Activated CD8-positive, alpha-beta T cell treated with anti-CD3 and anti-CD28 coated beads for 36 hours (primary cell): ENCODE measurements around the gene THY1. TPM values are rescaled to one million over a fixed set of nuclear protein-coding genes. Genes with fewer than 3 reads are reported as not detected.

Experiments used
- ATAC-seq: fragments of 200-7000 bp; cut with Tn5 transposase; one replicate; pipeline ENCODE4 v1.10.0; 2021; ENCODE audit warnings: mild to moderate bottlenecking, moderate library complexity
- CTCF ChIA-PET: fragments of 350-600 bp; sonication (Branson Sonifier 250); formaldehyde crosslinking; loops from one replicate; lab custom pipeline; 2021; ENCODE audit warnings: antibody characterized with exemption; lab: Charles Lee
- POLR2A ChIA-PET: fragments of 350-600 bp; sonication (Branson Sonifier 250); formaldehyde crosslinking; loops from one replicate; lab custom pipeline; 2021; ENCODE audit warnings: antibody characterized with exemption; lab: Charles Lee
- DNase-seq: peaks from one replicate; pipeline ENCODE4 v3.0.0-alpha.2; 2020
- H3K27ac Mint-ChIP-seq: one replicate; pipeline ENCODE4 v1.8.0; 2021; ENCODE audit warnings: mild to moderate bottlenecking, mixed read lengths
- H3K27me3 Mint-ChIP-seq: one replicate; pipeline ENCODE4 v1.8.0; 2021; ENCODE audit warnings: mixed read lengths
- H3K36me3 Mint-ChIP-seq: one replicate; pipeline ENCODE4 v1.8.0; 2021; ENCODE audit warnings: low read depth, mixed read lengths
- H3K4me1 Mint-ChIP-seq: one replicate; pipeline ENCODE4 v1.8.0; 2021; ENCODE audit warnings: low read depth, mixed read lengths
- H3K4me3 Mint-ChIP-seq: one replicate; pipeline ENCODE4 v1.8.0; 2021; ENCODE audit warnings: mild to moderate bottlenecking, moderate library complexity, mixed read lengths
- H3K9me3 Mint-ChIP-seq: one replicate; pipeline ENCODE4 v1.8.0; 2021; ENCODE audit warnings: mixed read lengths
- intact Hi-C: fragments of 100-400 bp; cut with micrococcal nuclease; formaldehyde crosslinking; loops from one replicate; pipeline ENCODE4 v1.10.0; 2022
- total RNA-seq, 2 experiments: library from RNA; stranded (reverse); gene quantifications; one replicate each; pipeline ENCODE4 v1.2.3, GENCODE V29; 2021
- TF ChIP-seq, protein P1 (sequence below): fragments of 200-600 bp; IDR thresholded peaks from one replicate; pipeline ENCODE4 v1.8.0; 2022; ENCODE audit warnings: antibody characterized with exemption, mild to moderate bottlenecking

THY1 gene
- total RNA-seq, 2 experiments from 2014 or later: 0.18 to 0.40 TPM

DNA sequence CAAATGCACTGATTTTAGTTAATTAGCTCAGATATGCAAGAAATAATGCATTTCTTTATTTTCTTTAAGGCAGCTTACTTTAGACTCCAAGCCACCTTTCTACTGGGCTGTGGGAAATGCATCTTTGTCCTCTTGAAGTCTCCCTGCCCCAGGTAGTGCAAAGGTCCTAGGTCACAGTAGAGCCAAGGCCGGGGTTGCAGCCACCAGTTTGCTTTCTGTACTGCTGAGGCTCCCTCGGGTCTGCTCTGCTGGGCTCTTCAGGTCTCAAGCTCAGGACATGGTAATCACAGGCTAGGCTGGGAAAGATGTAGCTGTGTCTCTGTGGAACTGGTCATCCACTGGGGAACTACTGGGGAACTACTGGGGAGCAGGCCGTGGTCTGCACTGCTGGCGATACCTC is 25.4 kb upstream of the THY1 start:
- TF ChIP-seq, protein P1, sequence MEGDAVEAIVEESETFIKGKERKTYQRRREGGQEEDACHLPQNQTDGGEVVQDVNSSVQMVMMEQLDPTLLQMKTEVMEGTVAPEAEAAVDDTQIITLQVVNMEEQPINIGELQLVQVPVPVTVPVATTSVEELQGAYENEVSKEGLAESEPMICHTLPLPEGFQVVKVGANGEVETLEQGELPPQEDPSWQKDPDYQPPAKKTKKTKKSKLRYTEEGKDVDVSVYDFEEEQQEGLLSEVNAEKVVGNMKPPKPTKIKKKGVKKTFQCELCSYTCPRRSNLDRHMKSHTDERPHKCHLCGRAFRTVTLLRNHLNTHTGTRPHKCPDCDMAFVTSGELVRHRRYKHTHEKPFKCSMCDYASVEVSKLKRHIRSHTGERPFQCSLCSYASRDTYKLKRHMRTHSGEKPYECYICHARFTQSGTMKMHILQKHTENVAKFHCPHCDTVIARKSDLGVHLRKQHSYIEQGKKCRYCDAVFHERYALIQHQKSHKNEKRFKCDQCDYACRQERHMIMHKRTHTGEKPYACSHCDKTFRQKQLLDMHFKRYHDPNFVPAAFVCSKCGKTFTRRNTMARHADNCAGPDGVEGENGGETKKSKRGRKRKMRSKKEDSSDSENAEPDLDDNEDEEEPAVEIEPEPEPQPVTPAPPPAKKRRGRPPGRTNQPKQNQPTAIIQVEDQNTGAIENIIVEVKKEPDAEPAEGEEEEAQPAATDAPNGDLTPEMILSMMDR: no peak
- H3K36me3 Mint-ChIP-seq: no peaks in the 10 kb centered on the region
- no peak overlapping the region for H3K27ac Mint-ChIP-seq
- peaks cover 14% of the 10 kb centered on the region for H3K27me3 Mint-ChIP-seq
- ChIA-PET POLR2A (no interaction called here), CTCF (interaction anchor here (1.3 to 3.4 kb wide), 3 partner anchors 9 to 92 kb away, joined by 5 to 8 read pairs (median 5); no protein-coding TSS in a partner anchor)
- no peak overlapping the region for H3K4me3 Mint-ChIP-seq
- H3K9me3 Mint-ChIP-seq: no peaks in the 10 kb centered on the region
- intact Hi-C loops: no loop called here
- H3K4me1 Mint-ChIP-seq: no peaks in the 10 kb centered on the region
- no peak for ATAC-seq
- DNase-seq: no peak

DNA sequence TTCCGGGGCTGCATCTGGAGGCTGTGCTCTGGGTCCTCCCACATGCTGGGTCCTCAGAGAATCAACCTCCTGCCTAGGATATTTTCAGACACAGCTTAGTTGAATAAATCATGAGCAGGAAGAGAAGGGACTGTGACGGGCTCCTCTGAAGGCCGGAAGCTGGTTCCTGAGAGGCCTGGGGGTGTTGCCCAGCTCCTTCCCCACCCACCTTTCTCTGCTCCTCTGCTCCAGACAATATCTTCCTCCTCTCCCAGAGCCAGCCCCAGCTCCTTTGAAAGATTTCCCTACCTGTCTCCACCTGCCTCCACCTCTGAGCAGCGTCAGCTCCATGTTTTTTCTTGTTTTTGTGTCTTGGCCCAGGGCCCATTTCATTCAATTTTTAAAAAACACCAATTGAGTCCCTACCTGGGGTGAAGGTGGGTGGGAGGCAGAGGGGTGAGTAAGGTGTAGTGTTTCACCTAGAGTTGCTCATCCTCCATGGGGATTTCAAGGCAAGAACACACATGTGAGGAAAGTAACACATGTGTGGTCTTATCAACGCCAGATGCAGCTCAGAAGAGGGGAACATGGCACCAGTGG is 24.8 kb upstream of the THY1 start:
- Mint-ChIP-seq H3K4me3 (no peak overlapping the region), H3K9me3 (no peaks in the 10 kb centered on the region), H3K36me3 (no peaks in the 10 kb centered on the region), H3K27me3 (peaks cover 14% of the 10 kb centered on the region), H3K4me1 (no peaks in the 10 kb centered on the region), H3K27ac (no peak overlapping the region)
- intact Hi-C loops: no loop called here
- no peak for DNase-seq
- ChIA-PET CTCF (interaction anchor here (1.3 to 3.4 kb wide), 3 partner anchors 9 to 91 kb away, joined by 5 to 8 read pairs (median 5); no protein-coding TSS in a partner anchor), POLR2A (interaction anchor here (0.6 kb wide), 1 partner anchor 30 kb away, joined by 3 read pairs; no protein-coding TSS in a partner anchor)
- ATAC-seq: no peak
- TF ChIP-seq, protein P1: no peak

DNA sequence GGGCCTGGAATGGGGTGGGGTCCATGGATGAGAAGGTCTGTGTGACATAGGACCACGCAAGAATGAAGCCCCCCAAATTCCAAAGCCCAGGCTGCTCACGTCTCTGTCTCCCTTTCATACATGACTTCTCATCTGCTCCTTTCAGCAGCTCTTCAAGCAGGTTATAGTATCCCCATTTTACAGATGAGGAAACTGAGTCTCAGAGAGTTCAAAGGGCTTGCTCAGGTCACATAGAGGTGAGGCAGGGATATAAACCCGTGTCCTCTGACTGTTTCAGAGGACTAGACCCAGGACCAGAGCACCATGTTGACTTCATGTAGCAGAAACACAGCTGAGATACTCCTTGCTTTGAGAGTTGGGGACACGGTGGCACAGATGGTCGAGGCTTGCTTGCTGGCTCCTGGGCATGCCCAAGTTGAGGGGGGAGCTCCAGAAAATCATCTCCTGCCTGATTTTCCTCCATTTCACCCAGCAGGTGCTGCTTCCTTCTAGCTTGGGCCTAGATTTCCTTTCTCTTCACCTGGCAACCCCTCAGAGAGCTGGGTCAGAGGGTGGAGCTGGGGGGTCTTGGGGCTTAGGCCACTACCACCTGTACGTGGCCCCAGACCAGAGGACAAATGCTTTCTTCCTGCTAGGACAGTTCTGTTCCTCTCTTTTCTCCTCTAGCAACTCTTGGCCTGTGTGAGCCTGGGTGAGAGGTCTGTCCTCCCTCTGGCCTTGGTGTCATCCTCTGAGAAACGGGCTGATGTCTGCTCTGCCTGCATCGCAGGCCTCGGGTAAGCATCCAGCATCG is 24.1 kb upstream of the THY1 start:
- Mint-ChIP-seq H3K4me3 (no peak overlapping the region), H3K27me3 (peaks cover 17% of the 10 kb centered on the region), H3K27ac (no peak overlapping the region), H3K36me3 (no peaks in the 10 kb centered on the region), H3K4me1 (no peaks in the 10 kb centered on the region), H3K9me3 (no peaks in the 10 kb centered on the region)
- DNase-seq: no peak
- ChIA-PET CTCF (interaction anchor here (0.7 to 3.4 kb wide), 4 partner anchors 8 to 91 kb away, joined by 3 to 8 read pairs (median 5); no protein-coding TSS in a partner anchor), POLR2A (interaction anchor here (0.8 kb wide), 1 partner anchor 13 kb away, joined by 3 read pairs; no protein-coding TSS in a partner anchor)
- TF ChIP-seq, protein P1: no peak
- intact Hi-C loops: no loop called here
- ATAC-seq: no peak

DNA sequence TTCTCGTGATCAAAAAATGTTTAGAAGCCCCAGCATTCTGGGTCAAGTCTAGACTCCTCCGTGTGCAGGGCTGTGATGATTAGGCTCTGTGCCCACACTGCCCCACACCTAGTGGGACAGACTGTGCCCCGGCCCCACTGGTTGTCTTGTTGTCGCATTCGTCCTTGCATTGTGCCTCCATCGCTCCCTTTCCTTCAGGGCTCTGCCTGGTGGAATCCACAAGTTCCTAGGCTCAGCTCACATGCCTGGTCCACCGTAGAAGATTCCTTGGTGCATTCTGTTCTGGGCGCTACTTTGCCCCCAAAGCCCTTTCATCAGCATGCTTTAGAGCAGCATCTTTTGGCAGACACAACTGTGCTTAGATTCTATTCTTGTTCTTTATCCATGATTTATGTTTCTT is 23.5 kb upstream of the THY1 start:
- ChIA-PET POLR2A (interaction anchor here (0.8 kb wide), 1 partner anchor 12 kb away, joined by 3 read pairs; no protein-coding TSS in a partner anchor), CTCF (interaction anchor here (0.7 to 3.4 kb wide), 3 partner anchors 15 to 90 kb away, joined by 3 to 8 read pairs (median 5); no protein-coding TSS in a partner anchor)
- TF ChIP-seq, protein P1: no peak
- no peak for ATAC-seq
- Mint-ChIP-seq H3K27ac (no peak overlapping the region), H3K4me1 (no peaks in the 10 kb centered on the region), H3K27me3 (peaks cover 13% of the 10 kb centered on the region), H3K36me3 (no peaks in the 10 kb centered on the region), H3K9me3 (no peaks in the 10 kb centered on the region), H3K4me3 (no peak overlapping the region)
- intact Hi-C loops: no loop called here
- DNase-seq: no peak

- no peak for ATAC-seq
- Mint-ChIP-seq H3K36me3 (no peaks in the 10 kb centered on the region), H3K27me3 (peaks cover 13% of the 10 kb centered on the region), H3K4me1 (peaks cover 5% of the 10 kb centered on the region), H3K9me3 (no peaks in the 10 kb centered on the region), H3K4me3 (no peak overlapping the region), H3K27ac (no peak overlapping the region)
- ChIA-PET POLR2A (no interaction called here), CTCF (interaction anchor here (3.4 kb wide), 1 partner anchor 29 kb away, joined by 8 read pairs; no protein-coding TSS in a partner anchor)
- no peak for DNase-seq
- intact Hi-C loops: no loop called here
- TF ChIP-seq, protein P1: no peak
These were observed 22.9 kb upstream of the THY1 start for GRCh38 chr11:119445850-119446249.
